ENCODE results near the gene SLC39A10. TPM values are rescaled to one million over a fixed set of nuclear protein-coding genes. Genes with fewer than 3 reads are reported as not detected.
"Not testable (repeated sequence)": the region's sequence is repeated elsewhere in the genome, so short reads cannot be mapped to it uniquely, and the experiment has no call there.

The SLC39A10 gene
- total RNA-seq, 1 experiment from 2014 or later: 112 TPM

- Histone ChIP-seq H3K4me1 (ENCODE audit: low read length) (peaks cover 71% of the 10 kb centered on the region), H3K9ac (ENCODE audit: low read length) (peak overlapping the region; percentile 70; the same call in 1 of the 2 replicates), H3K4me2 (ENCODE audit: low read depth, low read length, poor library complexity, severe bottlenecking) (peak overlapping the region; percentile 86), H3K27ac (ENCODE audit: low read length) (peak overlapping the region; percentile 99)
- H3K79me2 ChIP-seq (ENCODE audit: low read length); H3K9me2 ChIP-seq (replicated peaks; ENCODE audit: insufficient read depth, low read length); H3K9me3 ChIP-seq (ENCODE audit: low read length); H2AFZ ChIP-seq (ENCODE audit: low read length); DNase-seq; H3K4me3 ChIP-seq (ENCODE audit: low read length); H4K20me1 ChIP-seq (ENCODE audit: insufficient read depth, low read depth, low read length); H3K27me3 ChIP-seq (ENCODE audit: low read length); H3K36me3 ChIP-seq (ENCODE audit: insufficient read depth, low read length): not testable (repeated sequence)
These were observed 8.7 kb upstream of the SLC39A10 start for GRCh38 chr2:195648370-195648769.

GRCh38 chr2:195648787-195649186, 8.2 kb upstream of the SLC39A10 start:
- peak overlapping the region; percentile 70 for H3K9ac ChIP-seq (ENCODE audit: low read length)
- no peaks in the 10 kb centered on the region for H4K20me1 ChIP-seq (ENCODE audit: insufficient read depth, low read depth, low read length)
- 0 out of 2 replicates have a peak overlapping the region, but pooled peaks have one; percentile 8 for H2AFZ ChIP-seq (ENCODE audit: low read length)
- peak overlapping the region; percentile 58; the same call in 1 of the 2 replicates for H3K4me3 ChIP-seq (ENCODE audit: low read length)
- no peaks in the 10 kb centered on the region for H3K79me2 ChIP-seq (ENCODE audit: low read length)
- peaks cover 75% of the 10 kb centered on the region for H3K4me1 ChIP-seq (ENCODE audit: low read length)
- peak; percentile 46 for DNase-seq
- peak overlapping the region; percentile 86 for H3K4me2 ChIP-seq (ENCODE audit: low read depth, low read length, poor library complexity, severe bottlenecking)
- H3K9me3 ChIP-seq (ENCODE audit: low read length): no peaks in the 10 kb centered on the region
- H3K27ac ChIP-seq (ENCODE audit: low read length): peak overlapping the region; percentile 99
- no peaks in the 10 kb centered on the region for H3K27me3 ChIP-seq (ENCODE audit: low read length)
- H3K9me2 ChIP-seq (replicated peaks; ENCODE audit: insufficient read depth, low read length): no peaks in the 10 kb centered on the region
- no peaks in the 10 kb centered on the region for H3K36me3 ChIP-seq (ENCODE audit: insufficient read depth, low read length)

GRCh38 chr2:195649629-195650190, 7.3 kb upstream of the SLC39A10 start:
- H3K27ac ChIP-seq (ENCODE audit: low read length): peak overlapping the region; percentile 99
- H3K36me3 ChIP-seq (ENCODE audit: insufficient read depth, low read length): no peaks in the 10 kb centered on the region
- H3K9me2 ChIP-seq (replicated peaks; ENCODE audit: insufficient read depth, low read length): no peaks in the 10 kb centered on the region
- peaks cover 84% of the 10 kb centered on the region for H3K4me1 ChIP-seq (ENCODE audit: low read length)
- no peaks in the 10 kb centered on the region for H3K79me2 ChIP-seq (ENCODE audit: low read length)
- peak; percentile 84 for DNase-seq
- no peak overlapping the region for H2AFZ ChIP-seq (ENCODE audit: low read length)
- H3K9ac ChIP-seq (ENCODE audit: low read length): peak overlapping the region; percentile 70
- peak overlapping the region; percentile 86 for H3K4me2 ChIP-seq (ENCODE audit: low read depth, low read length, poor library complexity, severe bottlenecking)
- H3K4me3 ChIP-seq (ENCODE audit: low read length): peak overlapping the region; percentile 58
- H3K27me3 ChIP-seq (ENCODE audit: low read length): no peaks in the 10 kb centered on the region
- H4K20me1 ChIP-seq (ENCODE audit: insufficient read depth, low read depth, low read length): no peaks in the 10 kb centered on the region
- H3K9me3 ChIP-seq (ENCODE audit: low read length): no peaks in the 10 kb centered on the region

- Histone ChIP-seq H3K9ac (ENCODE audit: low read length) (peak overlapping the region; percentile 70), H4K20me1 (ENCODE audit: insufficient read depth, low read depth, low read length) (no peaks in the 10 kb centered on the region), H3K4me3 (ENCODE audit: low read length) (peak overlapping the region; percentile 25), H3K9me2 (replicated peaks; ENCODE audit: insufficient read depth, low read length) (no peaks in the 10 kb centered on the region), H3K4me1 (ENCODE audit: low read length) (peaks cover 90% of the 10 kb centered on the region), H3K27me3 (ENCODE audit: low read length) (no peaks in the 10 kb centered on the region), H2AFZ (ENCODE audit: low read length) (no peak overlapping the region), H3K4me2 (ENCODE audit: low read depth, low read length, poor library complexity, severe bottlenecking) (peak overlapping the region; percentile 86), H3K36me3 (ENCODE audit: insufficient read depth, low read length) (no peaks in the 10 kb centered on the region), H3K9me3 (ENCODE audit: low read length) (no peaks in the 10 kb centered on the region), H3K79me2 (ENCODE audit: low read length) (no peaks in the 10 kb centered on the region), H3K27ac (ENCODE audit: low read length) (peak overlapping the region; percentile 99)
- peak; percentile 79 for DNase-seq
These were observed 6.0 kb upstream of the SLC39A10 start for GRCh38 chr2:195651046-195651445.

- no peak for DNase-seq
- no peaks in the 10 kb centered on the region for H3K9me2 ChIP-seq (replicated peaks; ENCODE audit: insufficient read depth, low read length)
- H4K20me1 ChIP-seq (ENCODE audit: insufficient read depth, low read depth, low read length): no peaks in the 10 kb centered on the region
- H3K79me2 ChIP-seq (ENCODE audit: low read length): peaks cover 8% of the 10 kb centered on the region
- no peak overlapping the region for H3K4me2 ChIP-seq (ENCODE audit: low read depth, low read length, poor library complexity, severe bottlenecking)
- H3K27ac ChIP-seq (ENCODE audit: low read length): peak overlapping the region; percentile 57; the same call in 1 of the 2 replicates
- H3K4me1 ChIP-seq (ENCODE audit: low read length): peaks cover 81% of the 10 kb centered on the region
- no peaks in the 10 kb centered on the region for H3K27me3 ChIP-seq (ENCODE audit: low read length)
- H3K4me3 ChIP-seq (ENCODE audit: low read length): no peak overlapping the region
- peaks cover 6% of the 10 kb centered on the region for H3K36me3 ChIP-seq (ENCODE audit: insufficient read depth, low read length)
- no peak overlapping the region for H3K9ac ChIP-seq (ENCODE audit: low read length)
- no peaks in the 10 kb centered on the region for H3K9me3 ChIP-seq (ENCODE audit: low read length)
- no peak overlapping the region for H2AFZ ChIP-seq (ENCODE audit: low read length)
These were observed 4.1 kb upstream of the SLC39A10 start for GRCh38 chr2:195652911-195653310.

- Histone ChIP-seq H3K27me3 (ENCODE audit: low read length) (no peaks in the 10 kb centered on the region), H3K4me2 (ENCODE audit: low read depth, low read length, poor library complexity, severe bottlenecking) (peak overlapping the region; percentile 88), H2AFZ (ENCODE audit: low read length) (no peak overlapping the region), H3K27ac (ENCODE audit: low read length) (peak overlapping the region; percentile 98), H3K9ac (ENCODE audit: low read length) (peak overlapping the region; percentile 99), H3K79me2 (ENCODE audit: low read length) (peaks cover 30% of the 10 kb centered on the region), H3K9me3 (ENCODE audit: low read length) (no peaks in the 10 kb centered on the region), H4K20me1 (ENCODE audit: insufficient read depth, low read depth, low read length) (no peaks in the 10 kb centered on the region), H3K36me3 (ENCODE audit: insufficient read depth, low read length) (peaks cover 16% of the 10 kb centered on the region), H3K9me2 (replicated peaks; ENCODE audit: insufficient read depth, low read length) (no peaks in the 10 kb centered on the region), H3K4me1 (ENCODE audit: low read length) (peaks cover 80% of the 10 kb centered on the region), H3K4me3 (ENCODE audit: low read length) (peak overlapping the region; percentile 80)
- DNase-seq: no peak
These were observed 716 bp upstream of the SLC39A10 start for GRCh38 chr2:195656161-195656858.

- Histone ChIP-seq H2AFZ (ENCODE audit: low read length) (no peak overlapping the region), H3K9me2 (replicated peaks; ENCODE audit: insufficient read depth, low read length) (no peaks in the 10 kb centered on the region), H3K4me2 (ENCODE audit: low read depth, low read length, poor library complexity, severe bottlenecking) (peak overlapping the region; percentile 88), H3K79me2 (ENCODE audit: low read length) (peaks cover 42% of the 10 kb centered on the region), H3K27me3 (ENCODE audit: low read length) (no peaks in the 10 kb centered on the region), H3K4me1 (ENCODE audit: low read length) (peaks cover 83% of the 10 kb centered on the region), H4K20me1 (ENCODE audit: insufficient read depth, low read depth, low read length) (no peaks in the 10 kb centered on the region), H3K9ac (ENCODE audit: low read length) (peak overlapping the region; percentile 99), H3K36me3 (ENCODE audit: insufficient read depth, low read length) (peaks cover 16% of the 10 kb centered on the region), H3K4me3 (ENCODE audit: low read length) (peak overlapping the region; percentile 80), H3K9me3 (ENCODE audit: low read length) (no peaks in the 10 kb centered on the region), H3K27ac (ENCODE audit: low read length) (peak overlapping the region; percentile 98)
- peak; percentile 90 for DNase-seq
These were observed 861 bp downstream of the SLC39A10 start for GRCh38 chr2:195657634-195658540.

GRCh38 chr2:195658541-195658890, 1.5 kb downstream of the SLC39A10 start:
- H3K79me2 ChIP-seq (ENCODE audit: low read length): peaks cover 47% of the 10 kb centered on the region
- peak overlapping the region; percentile 80 for H3K4me3 ChIP-seq (ENCODE audit: low read length)
- peak; percentile 85 for DNase-seq
- H3K36me3 ChIP-seq (ENCODE audit: insufficient read depth, low read length): peaks cover 16% of the 10 kb centered on the region
- H3K4me2 ChIP-seq (ENCODE audit: low read depth, low read length, poor library complexity, severe bottlenecking): peak overlapping the region; percentile 88
- H3K9me2 ChIP-seq (replicated peaks; ENCODE audit: insufficient read depth, low read length): no peaks in the 10 kb centered on the region
- H3K4me1 ChIP-seq (ENCODE audit: low read length): peaks cover 85% of the 10 kb centered on the region
- H3K9me3 ChIP-seq (ENCODE audit: low read length): no peaks in the 10 kb centered on the region
- no peaks in the 10 kb centered on the region for H4K20me1 ChIP-seq (ENCODE audit: insufficient read depth, low read depth, low read length)
- peak overlapping the region; percentile 98 for H3K27ac ChIP-seq (ENCODE audit: low read length)
- H2AFZ ChIP-seq (ENCODE audit: low read length): no peak overlapping the region
- peak overlapping the region; percentile 99 for H3K9ac ChIP-seq (ENCODE audit: low read length)
- H3K27me3 ChIP-seq (ENCODE audit: low read length): no peaks in the 10 kb centered on the region
